ENCODE measurements around the gene SLC25A42.
"Not testable (repeated sequence)": the region's sequence is repeated elsewhere in the genome, so short reads cannot be mapped to it uniquely, and the experiment has no call there.

SLC25A42 gene

DNA sequence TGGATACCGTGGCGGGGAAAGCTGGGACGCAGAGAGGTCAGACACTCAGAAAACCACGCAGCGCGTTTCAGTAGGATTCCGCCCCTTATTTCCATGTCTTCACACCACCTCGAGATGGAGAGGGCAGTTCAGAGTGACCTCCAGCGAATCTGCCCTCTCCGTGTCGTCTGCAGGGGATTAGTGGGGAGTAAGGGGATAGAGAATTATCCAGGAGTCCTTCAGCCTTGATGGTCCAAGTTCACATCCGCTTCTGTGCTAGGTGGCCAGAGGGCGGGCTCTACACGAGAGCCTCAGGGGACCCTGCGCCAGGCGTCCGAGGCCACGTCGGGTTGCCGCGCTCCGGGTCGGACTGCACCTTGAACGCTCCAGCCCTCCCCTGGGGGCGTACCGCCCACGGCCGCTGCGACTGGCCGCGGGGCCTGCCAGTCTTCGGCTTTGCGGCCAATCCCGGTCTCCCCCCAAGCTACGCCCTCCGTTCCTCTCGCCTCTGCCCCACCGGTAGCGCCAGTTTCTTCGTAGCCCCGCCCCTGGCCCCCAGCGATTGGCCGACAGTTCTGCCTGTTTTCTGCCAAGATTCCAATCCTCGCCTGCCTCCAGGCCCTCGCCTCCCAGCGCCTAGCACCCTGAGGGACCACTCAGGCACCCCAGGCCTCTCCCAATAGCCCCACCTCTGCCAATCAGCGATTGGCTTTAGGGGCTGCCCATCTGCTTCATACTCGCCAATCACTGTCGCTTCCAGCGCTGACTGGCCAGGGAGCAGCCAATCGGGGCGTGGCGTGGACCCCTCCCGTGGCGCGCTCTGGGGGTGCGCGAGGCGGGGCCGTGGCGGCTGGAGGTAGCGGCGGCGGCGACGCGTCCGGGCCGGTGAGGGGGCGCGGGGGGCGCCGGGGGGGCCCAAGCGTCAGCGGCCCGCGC lies at the start of gene SLC25A42:
SLC25A42 (plus strand) TSS at position 812 of the 915 bp plus-strand sequence. CDS start 32,131 bp downstream, outside the sequence.
- peak; percentile 100 for DNase-seq (ENCODE audit: low spot score)

DNA sequence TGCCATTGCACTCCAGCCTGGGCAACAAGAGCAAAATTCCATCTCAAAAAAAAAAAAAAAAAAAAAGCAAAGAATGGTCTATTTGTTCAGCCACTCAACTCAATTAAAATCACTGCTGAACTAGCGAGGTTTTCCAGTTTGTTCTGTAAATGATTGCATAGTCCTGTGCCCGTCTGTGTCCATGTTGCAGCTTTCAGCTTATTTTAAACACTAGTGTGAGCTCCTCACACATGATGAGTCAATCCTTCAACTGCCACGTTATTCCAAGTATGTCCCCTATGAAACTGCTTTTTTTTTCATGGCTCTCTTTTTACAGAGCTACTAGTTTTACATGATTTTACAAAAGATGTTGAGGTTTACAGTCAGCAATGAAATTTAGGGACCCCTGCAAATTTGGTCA lies 42.7 kb upstream of the SLC25A42 start:
- DNase-seq (ENCODE audit: low spot score): no peak

- no peak for DNase-seq (ENCODE audit: low spot score)
These were observed 41.3 kb upstream of the SLC25A42 start for GRCh38 chr19:19022380-19022961.

DNA sequence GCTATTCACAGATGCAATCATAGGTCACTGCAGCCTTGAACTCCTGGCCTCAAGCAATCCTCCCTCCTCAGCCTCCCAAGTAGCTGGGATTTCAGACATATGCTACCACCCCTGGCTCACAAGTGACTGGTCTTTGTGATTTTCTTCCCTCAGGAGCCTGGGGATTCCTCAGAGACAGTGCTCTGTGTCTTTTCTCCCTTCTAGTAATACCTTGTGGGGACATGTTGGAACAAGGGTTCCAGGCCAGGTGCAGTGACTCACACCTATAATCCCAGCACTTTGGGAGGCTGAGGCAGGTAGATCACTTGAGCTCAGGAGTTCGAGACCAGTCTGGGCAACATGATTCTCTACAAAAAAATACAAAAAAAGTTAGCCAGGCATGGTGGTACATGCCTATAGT lies 40.4 kb upstream of the SLC25A42 start:
- not testable (repeated sequence) for DNase-seq (ENCODE audit: low spot score)

GRCh38 chr19:19025861-19026260 lies 37.9 kb upstream of the SLC25A42 start:
- no peak for DNase-seq (ENCODE audit: low spot score)

DNA sequence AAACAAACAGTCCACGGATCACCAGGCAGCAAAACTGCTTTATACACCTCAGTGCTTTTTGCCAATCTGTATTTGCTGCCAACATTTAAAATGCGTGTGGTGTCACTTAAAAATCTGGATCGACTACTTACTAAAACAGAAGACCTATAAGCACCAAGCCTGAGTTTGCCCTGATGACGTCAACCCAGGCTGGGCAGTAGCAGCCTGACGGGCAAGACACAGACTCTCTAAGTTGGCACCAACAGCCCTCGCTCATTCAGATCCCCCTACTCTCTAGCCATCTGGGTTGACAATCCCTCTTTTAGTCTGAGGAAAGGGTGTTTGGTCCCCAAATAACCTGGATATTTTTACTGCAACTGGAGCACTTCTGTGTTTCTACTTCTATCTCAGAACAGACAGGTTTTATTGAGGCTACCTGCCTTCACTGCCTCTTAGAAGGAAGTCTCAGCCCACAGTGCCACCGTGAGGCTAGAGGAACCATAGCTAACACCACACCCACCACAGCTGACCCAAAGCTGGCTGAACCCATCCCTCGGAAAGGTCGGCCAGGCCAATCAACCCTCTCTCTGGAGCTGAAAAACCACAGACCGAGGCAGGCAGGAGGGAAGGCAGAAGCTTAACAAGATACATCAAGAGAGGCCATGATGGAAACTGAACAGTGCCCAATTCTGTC lies 37.4 kb upstream of the SLC25A42 start:
- DNase-seq (ENCODE audit: low spot score): no peak

GRCh38 chr19:19027228-19027627 lies 36.6 kb upstream of the SLC25A42 start:
- DNase-seq (ENCODE audit: low spot score): no peak

DNA sequence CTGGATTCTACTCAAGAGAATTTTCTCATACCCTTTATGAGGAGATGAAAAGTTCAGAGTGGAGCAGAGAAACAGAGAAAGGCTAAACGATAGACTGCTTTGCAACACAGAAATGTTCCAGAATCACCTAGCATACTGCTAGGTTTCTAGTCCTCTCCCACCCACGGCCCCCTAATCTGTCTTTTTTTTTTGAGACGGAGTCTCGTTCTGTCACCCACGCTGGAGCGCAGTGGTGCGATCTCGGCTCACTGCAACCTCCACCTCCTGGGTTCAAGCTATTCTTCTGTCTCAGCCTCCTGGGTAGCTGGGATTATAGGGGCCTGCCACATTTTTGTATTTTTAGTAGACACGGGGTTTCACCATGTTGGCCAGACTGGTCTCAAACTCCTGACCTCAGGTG lies 35.3 kb upstream of the SLC25A42 start:
- peak; percentile 55 for DNase-seq (ENCODE audit: low spot score)

DNA sequence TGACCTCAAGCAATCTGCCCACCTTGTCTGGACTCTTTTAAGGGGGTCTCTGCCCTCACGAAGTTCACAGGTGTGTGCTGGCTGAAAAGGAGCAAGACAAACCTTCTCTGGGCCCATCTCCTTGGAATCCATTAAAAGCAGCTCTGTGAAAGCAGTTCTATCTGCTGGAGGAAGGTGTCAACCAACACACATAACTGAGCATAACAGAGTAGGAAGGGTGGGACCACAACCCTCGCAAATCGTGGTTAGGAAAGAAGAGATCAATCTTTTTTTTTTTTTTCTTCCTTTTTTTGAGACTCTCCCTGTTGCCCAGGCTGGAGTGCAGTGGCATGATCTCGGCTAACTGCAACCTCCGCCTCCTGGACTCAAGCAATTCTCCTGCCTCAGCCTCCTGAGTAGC lies 31.9 kb upstream of the SLC25A42 start:
- no peak for DNase-seq (ENCODE audit: low spot score)

DNA sequence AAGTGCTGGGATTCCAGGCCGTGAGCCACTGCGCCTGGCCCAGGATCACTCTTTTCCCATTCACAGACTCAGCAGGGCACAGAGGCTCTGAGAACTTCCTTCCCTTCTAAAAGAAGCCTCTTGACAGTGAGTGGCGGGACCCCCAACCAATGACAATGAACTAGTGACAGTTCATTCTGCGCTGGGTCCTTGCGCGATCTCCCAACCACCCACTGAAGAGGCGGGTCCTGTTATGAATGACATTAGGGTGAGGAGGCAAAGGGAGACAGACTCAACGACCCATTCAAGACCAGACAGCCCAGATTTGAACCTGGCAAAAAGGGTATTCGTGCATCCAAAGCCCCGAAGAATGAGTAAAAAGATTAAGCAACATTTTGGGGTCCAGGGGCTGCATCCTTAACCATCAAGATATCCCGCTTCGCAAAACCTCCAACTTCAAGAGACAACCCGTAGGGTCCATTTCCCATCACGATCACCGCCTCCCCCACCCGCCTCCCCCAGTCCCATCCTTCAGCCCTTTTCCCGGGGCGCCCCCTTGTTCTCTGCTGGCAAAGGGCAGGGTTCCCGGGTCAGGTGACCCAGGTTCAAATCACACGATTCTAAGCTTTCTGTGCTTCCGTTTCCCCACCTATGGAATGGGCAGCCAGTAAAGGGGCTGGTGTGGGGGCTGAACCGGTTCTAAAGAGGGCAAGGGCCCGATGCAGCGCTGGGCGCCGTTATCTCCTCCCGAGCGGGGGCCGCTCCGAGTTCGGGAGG lies 31.2 kb upstream of the SLC25A42 start:
- peak; percentile 86 for DNase-seq (ENCODE audit: low spot score)

- DNase-seq (ENCODE audit: low spot score): no peak
These were observed 30.7 kb upstream of the SLC25A42 start for GRCh38 chr19:19033176-19033425.

DNA sequence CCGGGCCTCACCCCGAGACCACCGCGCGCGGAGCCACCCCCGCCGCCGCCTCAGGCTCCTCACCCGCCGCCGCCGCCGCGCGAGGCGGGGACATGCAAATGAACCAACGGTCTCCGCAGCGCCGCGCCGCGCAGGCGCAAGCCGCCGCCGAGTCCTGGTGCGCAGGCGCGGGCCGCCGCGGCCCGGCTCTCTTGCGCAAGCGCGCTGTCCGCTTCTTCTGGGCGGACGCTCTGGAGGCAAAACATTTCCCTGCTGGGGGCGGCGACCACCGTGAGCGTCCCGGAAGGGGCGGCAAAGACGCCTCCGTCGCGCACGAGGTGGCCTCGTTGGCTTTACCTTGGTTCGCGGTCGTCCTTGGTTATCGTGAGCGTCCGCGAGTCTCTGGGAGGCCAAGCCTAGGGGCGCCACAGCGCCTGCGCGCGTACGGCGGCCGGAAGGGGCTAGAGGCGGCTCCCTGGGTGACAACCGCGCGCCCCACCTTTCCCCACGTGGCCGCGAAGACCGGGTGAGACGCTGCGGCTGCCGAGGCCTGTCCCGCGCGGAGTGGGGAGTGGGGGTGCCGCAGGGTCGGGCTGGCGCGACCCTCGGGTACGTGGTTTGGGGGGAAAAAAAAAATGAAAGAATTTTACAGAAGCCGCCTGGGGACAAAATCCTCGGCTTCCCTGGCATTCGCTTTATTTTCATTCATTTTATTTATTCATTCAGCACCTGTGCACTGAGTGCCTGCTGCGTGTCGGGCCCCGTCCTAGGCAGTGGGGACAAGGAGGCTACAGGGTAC lies 30.2 kb upstream of the SLC25A42 start, which contains the start of the genes ARMC6 and SUGP2:
ARMC6 (plus strand) TSS at position 178 of the 778 bp plus-strand sequence. CDS start 607 bp downstream, outside the sequence.
SUGP2 (minus strand) TSS at position 92 of the 778 bp plus-strand sequence. CDS start 2,446 bp downstream, outside the sequence.
- peak; percentile 87 for DNase-seq (ENCODE audit: low spot score)

DNA sequence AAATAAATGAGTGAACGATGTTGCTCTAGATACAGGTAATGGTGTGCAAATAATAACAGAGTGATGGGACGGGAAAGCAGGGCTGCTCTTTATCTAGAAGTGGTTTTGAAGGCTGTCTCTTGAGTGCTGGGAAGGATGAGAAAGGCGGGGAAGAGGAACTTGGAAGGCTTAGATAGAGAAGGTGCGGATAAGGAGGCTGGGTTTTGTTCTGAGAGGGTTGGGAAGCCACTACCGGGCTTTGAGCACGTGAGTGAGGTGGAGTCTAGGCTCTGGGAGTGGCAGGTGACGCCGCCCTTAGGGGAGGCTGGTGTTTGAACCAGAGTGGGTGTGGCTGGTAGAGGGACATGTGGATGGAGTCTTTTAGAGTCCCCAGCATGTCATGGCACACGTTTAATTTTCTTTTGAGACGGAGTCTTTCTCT lies 29.6 kb upstream of the SLC25A42 start:
- peak; percentile 21 for DNase-seq (ENCODE audit: low spot score)

GRCh38 chr19:19039901-19040300 lies 23.9 kb upstream of the SLC25A42 start:
- DNase-seq (ENCODE audit: low spot score): no peak

DNA sequence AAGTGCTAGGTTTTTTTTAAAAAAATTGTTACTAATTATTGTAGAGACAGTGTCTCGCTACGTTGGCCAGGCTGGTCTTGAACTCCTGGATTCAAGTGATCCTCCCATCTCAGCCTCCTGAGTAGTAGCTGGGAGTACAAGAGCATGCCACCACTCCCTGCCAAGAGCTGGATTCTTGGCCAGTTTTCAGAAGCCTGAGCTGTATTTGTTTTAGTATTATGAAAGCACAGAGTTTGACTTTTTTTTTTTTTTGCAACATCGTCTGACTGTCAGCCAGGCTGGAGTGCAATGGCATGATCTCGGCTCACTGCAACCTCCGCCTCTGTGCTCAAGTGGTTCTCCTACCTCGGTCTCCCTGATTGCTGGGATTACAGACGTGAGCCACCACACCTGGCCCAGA lies 23.4 kb upstream of the SLC25A42 start:
- no peak for DNase-seq (ENCODE audit: low spot score)

DNA sequence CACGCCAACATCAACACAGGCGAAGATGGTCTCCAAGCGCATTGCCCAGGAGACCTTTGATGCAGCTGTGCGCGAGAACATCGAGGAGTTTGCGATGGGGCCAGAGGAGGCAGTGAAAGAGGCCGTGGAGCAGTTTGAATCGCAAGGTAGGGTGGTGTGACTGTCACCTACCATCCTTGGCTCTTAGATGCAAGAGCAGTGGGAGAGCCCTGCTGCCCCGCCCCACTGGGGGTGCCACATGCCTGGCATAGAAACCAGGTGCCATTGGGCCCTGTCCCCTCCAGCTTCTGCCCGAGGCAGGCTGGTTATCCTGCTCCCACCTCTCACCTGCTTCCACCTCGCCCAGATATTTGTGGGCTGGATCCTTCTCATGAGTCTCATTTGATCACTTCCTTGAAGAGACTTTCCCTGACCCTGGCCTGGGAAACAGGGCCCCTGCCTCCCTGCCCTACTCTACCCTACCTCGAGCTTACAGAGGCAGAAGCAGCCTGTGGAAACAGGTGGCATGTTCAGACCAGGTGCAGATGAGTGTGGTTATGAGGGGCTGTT lies 21.0 kb upstream of the SLC25A42 start:
- DNase-seq (ENCODE audit: low spot score): no peak

DNA sequence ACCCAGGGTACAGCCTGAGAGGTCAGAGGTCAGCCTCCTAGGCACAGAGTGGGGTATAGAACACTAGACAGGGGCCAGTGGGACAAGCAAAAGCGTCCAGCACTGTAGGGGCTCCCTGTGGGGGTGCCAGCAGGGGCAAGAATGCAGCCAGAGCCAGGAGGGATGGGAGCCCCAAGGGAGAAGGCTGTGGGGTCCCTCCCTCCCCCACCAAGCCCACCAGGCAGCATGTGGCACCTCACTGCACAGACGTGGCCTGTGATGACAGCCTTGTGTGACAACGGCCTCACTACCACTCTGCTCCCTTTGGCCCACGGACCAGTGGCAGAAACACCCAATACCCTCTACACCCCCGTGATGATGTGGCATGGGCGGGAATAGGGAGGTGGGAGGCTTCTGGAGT lies 20.3 kb upstream of the SLC25A42 start:
- no peak for DNase-seq (ENCODE audit: low spot score)

GRCh38 chr19:19043881-19044280 lies 19.9 kb upstream of the SLC25A42 start:
- peak; percentile 39 for DNase-seq (ENCODE audit: low spot score)

- no peak for DNase-seq (ENCODE audit: low spot score)
These were observed 14.4 kb upstream of the SLC25A42 start for GRCh38 chr19:19049406-19049805.

DNA sequence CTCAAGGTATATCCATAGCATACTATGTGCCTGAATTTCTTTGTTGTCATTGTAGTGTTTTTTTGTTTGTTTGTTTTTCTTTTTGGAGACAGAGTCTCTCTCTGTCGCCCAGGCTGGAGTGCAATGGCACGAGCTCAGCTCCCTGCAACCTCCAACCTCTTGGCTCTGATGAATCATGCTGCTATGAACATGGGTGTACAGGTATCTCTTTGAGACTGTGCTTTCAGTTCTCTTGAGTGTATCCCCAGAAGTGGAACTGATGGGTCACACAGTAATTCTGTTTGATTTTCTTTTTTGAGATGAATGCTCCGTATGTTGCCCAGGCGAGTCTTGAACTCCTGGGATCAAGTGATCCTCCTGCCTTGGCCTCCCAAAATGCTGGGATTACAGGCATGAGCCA lies 13.7 kb upstream of the SLC25A42 start:
- no peak for DNase-seq (ENCODE audit: low spot score)

DNA sequence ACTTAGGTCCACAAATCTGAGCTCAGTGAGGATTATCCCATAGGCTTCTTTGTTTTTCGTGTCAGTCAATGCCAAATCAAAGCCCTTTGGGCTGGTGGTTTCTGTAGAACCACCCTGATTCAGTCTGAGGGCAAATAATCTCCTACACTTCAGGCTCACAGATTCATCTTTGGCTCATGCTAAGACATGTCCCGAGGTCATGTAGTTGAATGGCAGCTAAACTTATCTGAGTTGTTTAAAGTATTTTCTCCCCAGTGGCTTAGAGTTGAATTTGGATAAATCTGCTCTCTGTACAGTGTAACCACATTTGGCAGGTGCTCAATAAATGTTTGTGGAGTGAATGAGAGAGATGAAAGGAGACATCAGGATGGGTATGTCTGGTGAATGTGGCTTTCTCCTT lies 13.1 kb upstream of the SLC25A42 start:
- DNase-seq (ENCODE audit: low spot score): no peak

Measured in putamen (tissue), 1 donor.